Right atrium auricular region (tissue), 2 donors: Measurements from ENCODE around the gene NET1. TPM values are rescaled to one million over a fixed set of nuclear protein-coding genes. Genes with fewer than 3 reads are reported as not detected.
"Not testable (repeated sequence)": the region's sequence is repeated elsewhere in the genome, so short reads cannot be mapped to it uniquely, and the experiment has no call there.

Experiments
- DNase-seq: peaks from one replicate; pipeline ENCODE4 v3.0.0-alpha.2; 2019; ENCODE audit warnings: low spot score
- H3K27ac ChIP-seq, 2 donors: fragments of 200-600 bp; sonication (generic); 1 replicate in 1 of 2; 2 replicates in 1 of 2; pipeline ENCODE4 v1.5.1; 2016 to 2019
- H3K27me3 ChIP-seq, 2 donors: fragments of 200-600 bp; sonication (generic); one replicate each; pipeline versions ENCODE4 v1.5.1 to v1.6.0; 2017 to 2019
- H3K36me3 ChIP-seq: fragments of 200-600 bp; sonication (generic); one replicate; pipeline ENCODE4 v1.5.1; 2016
- H3K4me1 ChIP-seq, 2 donors: fragments of 200-600 bp; sonication (generic); one replicate each; pipeline versions ENCODE4 v1.5.1 to v1.6.0; 2017 to 2019
- H3K4me3 ChIP-seq, 2 donors: fragments of 200-600 bp; sonication (generic); 1 replicate in 1 of 2; 2 replicates in 1 of 2; pipeline ENCODE4 v1.5.1; 2017 to 2019; ENCODE audit warnings: mild to moderate bottlenecking in 1 of 2, moderate library complexity in 1 of 2
- H3K9me3 ChIP-seq, 2 donors: fragments of 200-600 bp; sonication (generic); one replicate each; pipeline ENCODE4 v1.5.1; 2019
- CTCF ChIP-seq, 2 donors: fragments of 200-600 bp; sonication (generic); IDR thresholded peaks; one replicate each; pipeline ENCODE4 v1.5.1; 2019; ENCODE audit warnings: antibody characterized with exemption in 2 of 2
- total RNA-seq, 2 donors: library from RNA; depleted of rRNA; stranded (reverse); fragments of >200 nt; gene quantifications; one replicate each; pipeline ENCODE4 v1.1.0, GENCODE V29; 2016

Gene NET1
- total RNA-seq, 2 donors from 2014 or later, result 12.8 to 19.8 TPM

- no peaks in the 10 kb centered on the region for H3K9me3 ChIP-seq
- peak within 1 kb of the TSS in 1 of 2 donors; percentile 33 for H3K27ac ChIP-seq
- no peak within 1 kb of the TSS for H3K4me3 ChIP-seq
- H3K36me3 ChIP-seq, result no peaks in the 10 kb centered on the region
- no peak for TF ChIP-seq CTCF (IDR thresholded peaks at IDR 0.05)
- no peak for DNase-seq
- H3K27me3 ChIP-seq, result no peaks in the 10 kb centered on the region
- no peaks in the 10 kb centered on the region for H3K4me1 ChIP-seq
Measured at GRCh38 chr10:5404208-5405041, 7.9 kb upstream of the NET1 start, which contains the start of gene TUBAL3. TUBAL3 (minus strand) TSS chr10:5404828; CDS start chr10:5404792, 36 bp downstream.

GRCh38 chr10:5406918-5407317 is 5.4 kb upstream of the NET1 start:
- no peak for DNase-seq
- no peak overlapping the region for H3K4me3 ChIP-seq

GRCh38 chr10:5410787-5411186 is 1.6 kb upstream of the NET1 start:
- H3K4me1 ChIP-seq, result peaks cover 0 to 11% of the 10 kb centered on the region in 2 donors
- not testable (repeated sequence) for H3K4me3 ChIP-seq, DNase-seq, H3K36me3 ChIP-seq, H3K9me3 ChIP-seq, H3K27ac ChIP-seq, H3K27me3 ChIP-seq

More at GRCh38 chr10:5406918-5407317, 5.4 kb upstream of the NET1 start:
- Histone ChIP-seq H3K4me1 (no peaks in the 10 kb centered on the region), H3K27me3 (no peaks in the 10 kb centered on the region), H3K36me3 (no peaks in the 10 kb centered on the region), H3K27ac (no peak overlapping the region), H3K9me3 (no peaks in the 10 kb centered on the region)
- no peak for TF ChIP-seq CTCF (IDR thresholded peaks at IDR 0.05)

- no peak overlapping the region for H3K27ac ChIP-seq
- no peaks in the 10 kb centered on the region for H3K27me3 ChIP-seq
- peaks cover 0 to 11% of the 10 kb centered on the region in 2 donors for H3K4me1 ChIP-seq
- H3K9me3 ChIP-seq, result no peaks in the 10 kb centered on the region
- no peak for TF ChIP-seq CTCF (IDR thresholded peaks at IDR 0.05)
- no peak for DNase-seq
- peak overlapping the region; percentile 51 to 78 for H3K4me3 ChIP-seq
- no peaks in the 10 kb centered on the region for H3K36me3 ChIP-seq
Measured at GRCh38 chr10:5411941-5412276, 448 bp upstream of the NET1 start.

GRCh38 chr10:5413012-5413938 is 918 bp downstream of the NET1 start:
- Histone ChIP-seq H3K4me3 (peak overlapping the region; percentile 51 to 78), H3K27me3 (no peaks in the 10 kb centered on the region), H3K27ac (peak overlapping the region; percentile 75 to 79), H3K36me3 (no peaks in the 10 kb centered on the region), H3K4me1 (peaks cover 0 to 11% of the 10 kb centered on the region in 2 donors), H3K9me3 (no peaks in the 10 kb centered on the region)
- no peak for TF ChIP-seq CTCF (IDR thresholded peaks at IDR 0.05)
- DNase-seq, result no peak

GRCh38 chr10:5416981-5417380 is 4.6 kb downstream of the NET1 start:
- Histone ChIP-seq H3K4me1 (peaks cover 0 to 11% of the 10 kb centered on the region in 2 donors), H3K27me3 (no peaks in the 10 kb centered on the region), H3K36me3 (no peaks in the 10 kb centered on the region), H3K27ac (no peak overlapping the region), H3K4me3 (no peak overlapping the region), H3K9me3 (peaks cover 0 to 10% of the 10 kb centered on the region in 2 donors)
- no peak for DNase-seq
- no peak for TF ChIP-seq CTCF (IDR thresholded peaks at IDR 0.05)
